ENCODE measurements around the gene MRPL46. TPM values are rescaled to one million over a fixed set of nuclear protein-coding genes. Genes with fewer than 3 reads are reported as not detected.
A peak's percentile ranks its signal among the peaks of the same experiment; 100 is the strongest.
"Not testable (repeated sequence)": the region's sequence is repeated elsewhere in the genome, so short reads cannot be mapped to it uniquely, and the experiment has no call there.

Gene MRPL46
- total RNA-seq, 1 donor from 2014 or later, result 17.5 TPM

DNA sequence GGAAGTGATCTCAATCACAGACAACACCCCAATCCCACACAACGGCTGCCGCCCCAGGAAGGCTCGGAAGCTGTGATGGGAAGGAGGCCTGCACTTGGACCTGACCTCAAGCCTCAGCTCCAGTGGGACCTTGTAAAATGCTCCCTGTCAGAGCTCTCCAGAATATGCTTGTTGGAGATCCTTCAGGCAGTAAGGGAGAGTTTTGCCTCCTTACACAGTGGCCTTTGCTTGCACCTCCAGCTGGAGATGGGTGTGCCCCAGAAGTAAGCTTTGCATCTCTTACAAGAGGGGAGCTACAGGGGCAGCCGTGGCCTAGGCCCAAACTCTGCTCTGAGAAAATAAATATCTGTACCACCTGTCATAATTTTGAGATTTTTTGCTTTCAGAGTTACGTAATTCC, 10.7 kb upstream of the MRPL46 start:
- DNase-seq (ENCODE audit: low spot score), result no peak

DNA sequence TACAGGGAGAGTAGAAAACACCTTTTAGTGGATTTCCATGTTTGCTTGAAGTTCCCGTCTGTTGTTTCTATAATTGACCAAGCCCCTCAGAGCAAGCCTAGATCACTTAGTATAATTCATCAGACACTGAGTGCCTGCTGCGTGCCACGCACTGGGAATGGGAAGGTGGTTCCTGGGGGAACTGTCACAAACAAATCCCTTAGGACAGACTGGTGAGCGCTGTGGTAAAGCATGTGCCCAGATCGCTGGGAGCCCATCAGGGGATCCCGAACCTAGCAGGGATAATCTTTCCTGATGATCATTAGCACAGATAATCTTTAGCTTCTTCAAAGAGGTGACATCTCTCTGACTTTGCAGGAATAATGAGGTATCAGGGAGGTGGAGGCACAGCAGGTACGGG, 9.9 kb upstream of the MRPL46 start:
- DNase-seq (ENCODE audit: low spot score), result no peak

DNA sequence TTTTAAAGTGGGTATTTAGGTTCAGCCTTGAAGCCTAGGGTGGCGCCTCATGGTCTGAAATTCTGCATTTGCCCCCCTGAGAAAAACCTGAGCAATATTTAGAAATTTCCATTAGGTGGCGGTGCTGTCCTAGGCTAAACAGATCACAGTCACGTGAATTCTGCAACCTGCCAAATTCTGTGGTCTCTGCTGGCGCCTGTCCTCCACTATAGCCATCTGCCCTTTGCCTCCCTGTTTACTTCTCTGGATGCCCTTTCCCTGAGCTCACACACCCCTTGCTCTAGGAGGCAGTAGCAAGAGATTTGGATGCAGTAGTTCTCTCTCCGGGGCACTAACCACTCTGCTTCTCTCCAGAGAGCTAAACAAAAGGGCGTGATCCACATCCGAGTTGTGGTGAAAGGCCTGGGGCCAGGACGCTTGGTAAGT, 9.5 kb upstream of the MRPL46 start:
- DNase-seq (ENCODE audit: low spot score), result peak; percentile 12

DNA sequence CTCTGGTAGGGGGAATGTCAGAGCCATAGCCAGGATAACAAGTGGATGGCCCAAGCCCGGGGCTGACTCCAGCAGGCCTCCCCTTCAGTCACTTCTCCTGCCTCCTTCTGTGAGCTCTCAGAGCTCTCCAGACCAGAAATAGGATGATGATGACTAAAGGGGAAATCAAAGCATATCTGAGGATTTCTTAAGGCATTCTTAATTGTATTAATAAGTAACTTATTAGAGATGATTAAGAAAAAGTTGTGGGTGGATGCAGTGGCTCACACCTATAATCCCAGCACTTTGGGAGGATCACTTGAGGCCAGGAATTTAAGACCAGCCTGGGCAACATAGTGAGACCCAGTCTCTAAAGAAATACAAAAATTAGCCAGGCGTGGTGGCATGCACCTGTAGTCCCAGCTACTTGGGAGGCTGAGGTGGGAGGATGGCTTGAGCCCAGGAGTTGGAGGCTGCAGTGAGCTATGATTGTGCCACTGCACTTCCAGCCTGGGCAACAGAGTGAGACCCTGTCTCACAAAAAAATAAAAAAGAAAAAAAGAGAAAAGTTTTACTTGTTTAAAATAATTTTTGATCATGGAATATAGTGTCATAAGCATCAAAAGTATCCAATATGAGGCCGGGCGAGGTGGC, 6.6 kb upstream of the MRPL46 start:
- DNase-seq (ENCODE audit: low spot score), result not testable (repeated sequence)

DNA sequence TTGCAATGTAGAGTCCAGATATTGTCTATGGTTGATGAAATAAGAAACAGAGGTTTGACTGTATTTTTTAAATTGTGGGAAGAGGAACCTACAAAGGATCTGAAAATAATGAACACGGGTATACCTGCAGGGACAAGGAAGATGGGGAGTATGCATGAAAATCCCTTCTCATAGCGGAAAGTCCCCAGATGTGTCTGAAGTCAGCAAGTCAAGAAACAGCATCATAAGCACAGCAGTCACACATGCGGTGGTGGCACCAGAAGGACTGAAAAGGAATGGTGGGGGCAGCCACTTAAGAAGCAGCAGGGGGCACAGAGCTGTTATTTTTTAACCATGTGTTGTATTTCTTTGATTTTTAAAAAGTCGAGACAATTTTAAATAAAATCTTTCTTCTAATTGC, 5.0 kb upstream of the MRPL46 start:
- DNase-seq (ENCODE audit: low spot score), result no peak

DNA sequence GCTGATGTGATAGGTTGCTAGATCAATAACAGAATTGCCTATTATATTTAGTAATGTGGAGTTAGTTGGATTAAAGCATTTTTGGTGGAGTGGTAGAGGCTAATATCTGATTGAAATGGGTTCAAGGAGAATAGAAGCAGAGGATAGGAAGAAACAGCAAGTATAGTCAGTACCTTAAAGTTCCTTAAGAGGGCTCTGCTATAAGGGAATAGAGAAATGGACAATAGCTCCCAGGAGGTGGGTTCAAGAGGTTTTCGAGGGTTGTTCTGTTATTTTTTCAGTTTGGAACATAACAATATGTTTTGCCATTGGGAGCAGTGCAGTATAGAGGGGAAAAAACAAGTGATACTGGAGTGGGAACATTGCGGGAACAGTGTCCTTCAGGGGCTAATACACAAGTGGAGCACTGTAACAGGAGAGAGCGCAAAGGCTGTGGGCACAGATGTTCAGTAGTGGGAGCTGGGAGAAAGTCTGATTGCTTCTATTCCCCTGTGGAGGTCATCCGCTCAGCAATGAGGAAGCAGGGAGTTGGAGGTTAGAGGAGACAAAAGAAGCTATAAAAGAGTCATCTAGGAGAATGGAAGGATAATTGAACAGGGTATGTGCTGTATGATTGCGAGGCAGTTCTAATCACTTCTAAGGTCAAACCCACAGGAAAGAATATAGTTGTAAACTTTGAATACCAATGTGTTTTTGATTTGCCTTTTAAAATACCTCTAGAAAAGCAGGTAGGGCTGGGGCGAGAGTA, 3.6 kb upstream of the MRPL46 start:
- DNase-seq (ENCODE audit: low spot score), result no peak

DNA sequence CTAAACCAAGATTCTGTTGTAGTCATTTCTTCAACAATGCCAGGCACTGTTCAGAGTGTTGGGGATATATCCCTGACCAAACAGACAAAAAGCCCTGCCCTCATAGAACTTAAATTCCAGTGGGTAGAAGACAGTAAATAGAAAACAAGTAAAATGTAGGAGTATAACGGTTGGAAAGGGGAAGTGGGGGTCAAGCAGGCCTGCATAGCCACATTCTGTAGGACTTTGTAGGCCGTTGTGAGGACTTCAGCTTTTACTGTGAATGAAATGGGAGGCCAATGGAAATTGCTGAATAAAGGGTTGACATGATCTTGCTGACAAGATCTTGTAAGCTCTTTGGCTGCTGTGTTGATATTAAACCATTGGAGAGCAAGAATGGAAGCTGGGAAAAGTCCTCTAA, 2.1 kb upstream of the MRPL46 start:
- no peak for DNase-seq (ENCODE audit: low spot score)

DNA sequence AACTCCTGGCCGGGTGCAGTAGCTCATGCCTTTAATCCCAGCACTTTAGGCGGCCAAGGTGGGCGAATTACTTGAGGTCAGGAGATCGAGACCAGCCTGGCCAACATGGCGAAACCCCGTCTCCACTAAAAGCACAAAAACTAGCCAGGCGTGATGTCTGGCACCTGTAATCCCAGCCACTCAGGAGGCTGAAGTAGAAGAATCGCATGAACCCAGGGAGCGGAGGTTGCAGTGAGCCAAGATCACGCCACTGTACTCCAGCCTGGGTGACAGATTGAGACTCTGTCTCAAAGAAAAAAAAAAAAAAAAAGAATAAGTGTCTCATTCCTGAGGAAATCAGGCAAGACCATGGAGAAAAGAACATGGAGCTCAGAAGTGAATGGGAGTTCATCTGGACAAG, 1.5 kb upstream of the MRPL46 start:
- not testable (repeated sequence) for DNase-seq (ENCODE audit: low spot score)

DNA sequence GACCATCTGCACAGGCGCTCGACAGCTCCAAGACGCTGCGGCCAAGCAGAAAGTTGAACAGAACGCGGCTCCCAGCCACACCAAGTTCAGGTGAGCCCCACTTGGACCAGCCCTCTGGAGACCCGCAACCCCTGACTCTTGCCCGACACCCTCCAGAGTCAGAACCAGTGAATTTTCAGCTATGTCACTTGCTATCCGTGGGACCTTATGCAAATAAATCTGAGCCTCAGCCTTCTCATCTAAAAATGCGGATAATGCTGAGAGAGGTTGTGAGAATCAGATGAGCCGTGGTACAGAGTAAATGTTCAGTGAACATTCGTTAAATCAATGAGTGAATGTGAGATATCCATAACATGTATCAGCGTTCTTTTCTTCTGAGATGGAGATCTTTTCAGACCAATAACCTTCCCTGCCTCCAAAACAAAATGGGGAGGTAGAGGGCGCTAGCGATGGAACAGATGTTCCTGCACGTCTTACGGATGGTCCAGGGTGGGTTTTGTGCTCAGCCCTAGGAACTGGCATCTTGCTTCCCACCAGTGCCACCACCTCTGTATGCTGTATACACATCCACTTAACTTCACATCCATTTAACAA, 844 bp upstream of the MRPL46 start:
- no peak for DNase-seq (ENCODE audit: low spot score)

DNA sequence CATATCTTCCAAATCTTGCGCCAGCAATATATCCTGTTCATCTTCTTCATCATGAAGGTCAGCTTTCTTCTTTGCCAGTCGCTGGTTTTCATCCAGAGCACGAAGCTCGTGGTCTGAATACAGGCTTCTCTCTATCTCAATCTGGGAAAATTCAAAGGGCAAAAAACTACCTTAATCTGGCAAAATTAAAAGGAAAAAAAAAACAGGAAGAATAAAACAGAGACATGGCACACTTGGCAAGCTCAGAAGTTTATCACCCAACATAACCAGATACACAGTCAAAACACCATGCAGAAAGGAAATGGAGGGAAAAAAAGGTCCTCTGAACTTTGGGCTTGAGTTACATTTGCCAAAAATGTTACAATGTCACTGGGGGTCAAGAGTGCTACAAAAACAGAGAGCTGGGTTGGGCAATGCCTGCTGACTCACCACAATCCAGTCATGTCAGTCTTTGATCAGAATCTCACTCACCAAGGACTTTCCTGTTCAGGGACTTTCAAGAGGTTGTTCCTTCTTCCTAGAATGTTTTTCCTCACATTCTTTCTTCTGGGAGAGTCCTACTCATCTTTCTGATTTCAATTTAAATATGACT, 1.5 kb downstream of the MRPL46 start:
- no peak for DNase-seq (ENCODE audit: low spot score)

DNA sequence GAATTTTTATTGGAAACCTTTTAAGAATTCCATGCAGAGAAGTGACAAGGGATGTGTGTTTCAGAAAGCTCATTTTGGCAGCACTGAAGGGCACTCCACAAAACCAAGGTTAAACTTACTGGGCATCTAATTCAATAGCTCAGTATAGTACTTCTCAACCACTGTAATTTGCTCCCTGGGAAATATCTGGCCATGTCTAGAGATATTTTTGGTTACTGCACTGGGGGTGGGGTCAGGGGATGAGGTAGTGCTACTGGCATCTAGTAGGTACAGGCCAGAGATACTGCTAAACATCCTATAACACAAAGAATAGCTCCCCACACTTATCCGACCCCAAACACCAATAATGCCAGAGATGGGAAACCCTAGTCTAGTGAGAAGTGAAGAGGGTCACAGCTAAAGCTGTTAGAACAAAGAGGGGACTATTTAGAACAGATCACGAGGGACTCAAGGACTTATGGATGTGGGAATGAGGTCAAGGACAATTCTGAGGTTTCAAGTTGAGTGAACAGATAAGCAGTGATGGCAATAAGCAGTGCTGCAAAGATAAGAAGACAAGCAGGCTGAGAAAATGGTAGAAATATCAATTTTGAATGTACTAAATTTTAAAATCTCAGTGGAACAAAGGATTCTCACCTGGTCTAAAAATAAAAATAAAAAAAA, 3.2 kb downstream of the MRPL46 start:
- no peak for DNase-seq (ENCODE audit: low spot score)

DNA sequence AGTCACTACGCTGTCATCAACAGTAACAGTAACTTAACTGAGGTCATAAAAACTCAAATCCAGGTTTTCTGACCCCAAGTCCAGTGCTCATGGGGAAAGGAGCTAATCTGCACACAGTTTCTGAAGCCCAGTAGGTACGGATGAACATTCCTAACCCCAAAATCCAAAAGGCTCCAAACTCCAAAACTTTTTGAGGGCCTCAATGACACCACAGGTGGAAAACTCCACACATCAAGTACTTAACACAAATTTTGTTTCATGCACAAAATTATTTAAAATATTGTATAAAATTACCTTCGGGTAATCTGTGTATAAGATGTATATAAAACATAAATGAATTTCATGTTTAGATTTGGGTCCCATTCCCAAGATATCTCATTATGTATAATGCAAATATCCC, 10.5 kb downstream of the MRPL46 start:
- DNase-seq (ENCODE audit: low spot score), result no peak

DNA sequence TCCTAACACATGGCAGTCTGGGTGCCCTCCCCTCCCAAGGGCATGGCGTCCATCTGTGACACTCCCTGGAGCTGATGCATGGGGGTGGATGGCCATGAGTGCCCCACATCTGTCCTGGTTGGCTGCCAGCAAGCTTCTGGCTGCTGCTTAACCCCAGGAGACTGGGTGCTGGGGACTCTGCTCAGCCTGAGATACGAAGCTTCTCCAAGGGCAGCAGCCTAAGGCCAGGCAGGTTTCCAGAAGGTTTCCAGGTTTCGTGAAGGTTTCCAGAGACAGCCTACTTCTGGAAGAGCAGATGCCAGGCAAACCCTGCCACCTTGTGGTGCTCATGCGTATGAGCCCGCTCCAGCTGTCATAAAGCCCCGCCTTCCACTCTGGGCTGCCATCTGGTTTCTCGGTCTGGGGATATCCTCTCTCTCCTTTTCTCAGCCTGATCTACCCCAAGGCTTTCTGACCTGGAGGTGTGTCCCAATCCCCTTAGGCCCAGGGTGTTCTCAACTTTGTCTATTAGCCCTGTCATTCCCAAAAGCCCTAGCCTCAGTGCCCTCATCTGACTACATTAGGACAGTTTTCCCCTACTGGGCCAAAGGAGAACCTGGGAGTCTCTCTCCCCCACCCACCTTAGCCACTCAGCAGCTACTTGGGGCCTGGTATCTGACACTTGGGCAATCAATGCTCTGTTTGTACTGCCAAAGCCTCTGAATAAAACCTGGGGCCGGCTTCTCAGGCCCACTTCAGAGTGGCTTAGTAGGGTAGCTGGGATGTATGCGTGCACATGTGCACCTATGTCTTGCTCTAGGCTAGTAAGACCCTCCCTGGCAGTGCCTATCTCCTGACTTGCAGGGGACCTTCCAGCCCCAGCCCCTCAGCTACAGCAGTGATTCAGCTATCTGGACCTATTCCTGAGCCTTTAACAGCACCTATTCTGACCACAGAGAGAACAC, 12.0 kb downstream of the MRPL46 start:
- peak; percentile 53 for DNase-seq (ENCODE audit: low spot score)

DNA sequence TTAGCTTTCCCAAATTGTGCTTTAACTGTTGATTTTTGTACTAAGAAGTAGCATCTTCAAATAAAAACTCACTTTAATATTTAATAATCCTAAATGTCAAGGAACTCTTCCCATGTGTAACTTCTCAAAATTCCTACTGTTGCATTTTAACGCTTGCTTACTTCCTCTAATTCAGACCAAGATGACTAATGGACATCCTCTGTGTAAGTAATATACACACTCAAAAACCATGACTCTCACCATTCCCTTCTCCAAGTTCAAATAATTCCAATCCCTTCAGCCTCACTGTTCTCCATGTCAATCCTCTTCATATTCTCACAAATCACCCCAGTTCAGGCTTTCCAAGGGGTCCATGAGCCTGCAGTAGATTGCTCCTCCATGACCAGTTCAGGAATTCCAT, 13.0 kb downstream of the MRPL46 start:
- no peak for DNase-seq (ENCODE audit: low spot score)

DNA sequence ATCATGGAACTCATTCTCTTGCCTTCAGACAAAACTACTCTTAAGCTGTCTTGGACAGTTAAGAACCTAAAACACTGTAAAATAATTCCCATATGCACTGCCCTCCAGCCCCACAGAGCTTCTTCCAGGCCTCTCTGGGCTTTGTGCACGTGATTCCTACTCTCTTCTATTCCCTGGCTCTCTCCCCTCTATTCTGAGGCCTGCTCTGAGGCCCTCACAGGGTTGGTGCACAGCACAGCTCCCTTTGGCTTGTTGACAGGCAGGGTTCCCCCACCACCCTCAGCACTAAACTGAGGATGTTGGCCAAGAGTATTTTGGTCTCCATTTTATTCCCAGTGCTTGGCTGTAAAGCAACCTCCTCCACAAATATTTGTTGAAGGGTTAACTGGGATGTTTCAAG, 13.5 kb downstream of the MRPL46 start:
- DNase-seq (ENCODE audit: low spot score), result no peak

DNA sequence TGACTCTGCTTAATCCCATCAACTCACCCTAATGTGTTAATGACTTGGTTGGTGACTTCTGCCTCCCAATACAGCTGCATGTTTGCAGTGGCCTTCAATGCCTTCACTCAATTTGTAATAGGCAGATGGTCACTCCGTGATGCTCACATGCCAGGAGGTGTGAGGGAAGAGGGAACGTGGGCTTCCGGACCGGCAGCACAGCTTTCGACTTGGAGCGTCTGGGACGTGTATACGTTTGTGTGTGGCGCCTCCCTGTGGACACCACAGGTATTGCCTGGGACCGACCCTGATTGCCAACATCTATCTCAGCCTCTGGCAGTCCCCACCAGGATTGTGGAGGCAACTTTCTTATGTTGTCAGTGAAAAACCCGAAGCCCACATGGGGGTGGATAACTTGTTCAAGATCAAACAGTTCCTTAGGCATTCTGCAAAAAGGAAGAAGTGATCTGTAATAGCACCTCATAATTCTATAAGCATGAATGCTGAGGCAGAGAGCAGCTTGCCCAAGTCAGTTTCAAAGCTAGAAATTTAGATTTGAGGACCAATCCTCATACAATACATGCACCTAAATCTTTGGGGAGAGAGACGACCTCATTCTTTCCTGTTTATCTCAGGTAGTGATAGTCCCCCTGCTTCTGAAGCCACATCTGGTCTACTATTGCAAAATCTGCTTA, 16.9 kb downstream of the MRPL46 start:
- peak; percentile 26 for DNase-seq (ENCODE audit: low spot score)

DNA sequence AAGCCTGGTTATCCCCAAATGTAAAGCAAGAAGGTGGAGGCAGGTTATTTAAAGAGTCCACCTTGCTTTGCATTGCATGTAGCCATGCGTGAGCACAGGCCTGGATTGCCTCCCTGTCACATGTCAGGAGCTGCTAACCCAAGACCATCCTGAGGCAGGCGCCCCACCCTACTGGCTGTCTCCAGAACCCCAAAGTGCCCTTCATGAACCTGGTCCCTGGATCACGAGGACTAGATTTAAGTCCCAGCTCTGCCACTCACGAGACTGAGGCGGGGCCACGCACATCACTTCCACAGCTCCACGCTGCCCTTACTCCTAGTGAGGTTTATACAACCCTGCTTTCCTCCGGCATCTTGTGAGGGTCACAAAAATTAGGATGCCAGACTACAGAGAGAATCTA, 17.6 kb downstream of the MRPL46 start:
- no peak for DNase-seq (ENCODE audit: low spot score)

DNA sequence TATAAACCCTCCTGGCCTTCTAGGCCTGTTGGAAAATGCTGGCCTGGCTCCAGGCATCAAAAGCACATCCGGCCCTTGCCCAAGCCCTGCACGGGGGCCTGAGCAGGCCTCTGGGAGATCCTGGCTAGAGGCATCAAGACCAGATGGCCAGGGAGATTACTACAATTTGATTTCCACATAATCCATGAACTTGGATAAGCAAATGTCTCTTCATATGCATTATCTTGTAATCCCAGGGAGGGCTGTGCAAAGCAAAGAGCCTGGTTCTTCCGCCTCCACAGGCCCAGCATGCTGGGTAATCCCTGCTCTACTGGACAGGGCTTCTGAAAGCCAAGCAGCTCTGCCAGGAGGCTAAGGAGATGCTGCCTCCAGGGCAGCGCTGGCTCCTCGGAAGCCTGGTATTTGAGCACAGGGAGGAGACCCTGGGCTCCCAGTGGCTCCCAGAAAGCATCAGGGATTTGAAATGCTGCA, 18.2 kb downstream of the MRPL46 start:
- no peak for DNase-seq (ENCODE audit: low spot score)

DNA sequence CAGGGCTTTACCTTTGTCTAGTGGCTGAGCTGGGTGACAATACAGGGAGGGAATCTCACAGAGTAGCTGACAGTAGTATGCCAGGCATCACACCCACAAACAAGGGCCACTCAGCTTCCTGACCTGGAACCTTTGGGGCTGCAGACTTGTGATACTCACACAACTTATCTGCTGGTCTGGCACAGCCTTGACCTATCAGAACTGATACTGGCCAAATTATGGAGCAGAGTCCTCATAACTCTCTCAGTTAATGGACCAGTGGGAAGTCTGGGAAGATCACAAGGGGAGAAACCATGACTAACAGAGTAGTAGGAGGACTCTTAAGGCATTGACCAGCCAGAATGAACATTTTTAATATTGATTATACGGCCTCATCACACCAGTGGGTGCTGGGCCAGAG, 19.4 kb downstream of the MRPL46 start:
- no peak for DNase-seq (ENCODE audit: low spot score)

DNA sequence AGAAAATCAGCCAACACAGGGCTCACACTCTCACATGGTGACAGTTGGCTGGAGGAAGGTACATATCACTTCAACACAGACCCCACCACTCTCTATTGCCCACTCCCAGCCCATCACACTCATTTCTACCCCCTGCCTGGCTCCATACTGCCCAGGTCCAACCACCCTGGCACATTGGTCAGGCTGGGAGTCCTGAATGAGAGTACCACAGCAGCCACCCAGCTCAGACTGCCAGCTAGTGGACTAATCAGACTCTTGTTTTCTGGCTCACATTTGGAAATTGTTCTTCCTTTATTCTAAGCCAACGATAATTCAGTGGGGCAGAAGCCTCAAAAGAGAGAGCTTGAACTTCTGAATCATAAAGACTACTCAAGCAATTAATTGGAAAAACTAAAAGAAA, 20.0 kb downstream of the MRPL46 start:
- no peak for DNase-seq (ENCODE audit: low spot score)
